HG02973 (cell line): ENCODE measurements around the gene CEP120.
"Not testable (repeated sequence)": the region's sequence is repeated elsewhere in the genome, so short reads cannot be mapped to it uniquely, and the experiment has no call there.

Experiments
- ATAC-seq: cut with Tn5 transposase; IDR thresholded peaks from one replicate; pipeline ENCODE4 v1.9.1; 2021; ENCODE audit warnings: moderate library complexity; ENCODE audit not compliant: unreplicated experiment

CEP120 gene

GRCh38 chr5:123391009-123391408 is 32.2 kb downstream of the CEP120 start:
- no peak for ATAC-seq

DNA sequence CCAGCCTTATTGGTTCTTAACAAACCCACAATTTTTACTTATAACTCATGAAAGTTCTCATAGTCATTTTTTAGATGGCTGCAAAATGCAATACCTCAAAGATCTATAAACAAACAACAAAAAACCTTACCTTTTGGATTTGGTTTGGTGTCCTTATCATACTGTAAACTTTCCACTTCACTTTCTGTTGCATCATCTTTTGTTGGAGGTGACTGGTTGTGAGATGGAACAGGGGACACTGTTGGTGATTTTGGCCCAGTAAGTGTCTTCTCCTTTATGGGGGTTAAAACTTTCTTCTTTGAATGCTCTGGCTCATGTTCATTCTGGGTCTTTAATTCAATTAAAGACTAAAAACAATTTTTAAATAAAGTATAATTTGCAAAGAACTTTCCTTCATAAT is 33.4 kb downstream of the CEP120 start:
- ATAC-seq: no peak

GRCh38 chr5:123387313-123387712 is 35.9 kb downstream of the CEP120 start:
- no peak for ATAC-seq

DNA sequence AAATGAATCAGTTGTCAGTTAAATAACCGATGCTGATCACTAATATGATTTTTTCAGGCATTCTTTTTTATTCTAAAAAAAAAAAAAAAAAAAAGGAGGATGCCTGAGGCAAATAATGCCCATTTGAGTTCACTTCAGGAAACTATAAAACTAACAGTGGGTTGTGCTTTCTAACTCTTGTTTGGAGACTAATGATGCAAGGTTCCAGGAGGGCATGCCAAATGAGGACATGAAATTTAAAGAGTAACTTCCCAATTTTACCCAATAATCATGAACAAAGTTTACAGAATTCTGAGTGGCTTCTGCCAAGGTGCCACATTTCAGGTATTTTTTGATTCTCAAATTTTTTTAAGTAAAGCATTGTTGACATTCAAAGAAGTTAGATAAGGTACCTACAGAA is 41.0 kb downstream of the CEP120 start:
- no peak for ATAC-seq

DNA sequence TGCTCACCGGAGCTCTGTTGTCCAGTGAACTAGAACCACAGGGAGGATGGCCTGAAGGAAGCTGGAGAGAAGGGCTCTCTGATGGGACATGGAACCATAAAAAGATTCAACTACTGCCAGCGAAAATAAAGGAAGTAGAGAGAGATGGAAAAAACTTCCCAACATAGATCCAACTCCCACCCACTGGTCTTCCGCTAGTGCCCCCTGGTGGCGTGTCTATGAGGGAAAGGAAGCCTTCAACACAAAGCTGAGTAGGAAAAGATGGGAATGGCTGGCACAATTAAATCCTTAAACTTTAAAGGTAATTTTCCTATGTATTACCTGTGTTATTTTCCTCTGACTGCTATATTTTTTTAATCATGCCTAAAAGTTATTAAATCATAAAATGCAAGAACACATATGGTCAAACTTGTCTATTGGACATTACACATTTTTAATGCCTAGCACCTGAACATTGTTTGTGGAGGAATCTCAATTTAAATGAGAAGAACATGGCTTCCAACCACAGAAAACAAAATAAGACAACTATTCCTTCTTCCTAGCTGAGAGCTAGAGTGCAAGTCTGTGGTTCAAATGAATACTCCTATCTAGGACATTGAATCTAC is 51.5 kb downstream of the CEP120 start:
- ATAC-seq: no peak

DNA sequence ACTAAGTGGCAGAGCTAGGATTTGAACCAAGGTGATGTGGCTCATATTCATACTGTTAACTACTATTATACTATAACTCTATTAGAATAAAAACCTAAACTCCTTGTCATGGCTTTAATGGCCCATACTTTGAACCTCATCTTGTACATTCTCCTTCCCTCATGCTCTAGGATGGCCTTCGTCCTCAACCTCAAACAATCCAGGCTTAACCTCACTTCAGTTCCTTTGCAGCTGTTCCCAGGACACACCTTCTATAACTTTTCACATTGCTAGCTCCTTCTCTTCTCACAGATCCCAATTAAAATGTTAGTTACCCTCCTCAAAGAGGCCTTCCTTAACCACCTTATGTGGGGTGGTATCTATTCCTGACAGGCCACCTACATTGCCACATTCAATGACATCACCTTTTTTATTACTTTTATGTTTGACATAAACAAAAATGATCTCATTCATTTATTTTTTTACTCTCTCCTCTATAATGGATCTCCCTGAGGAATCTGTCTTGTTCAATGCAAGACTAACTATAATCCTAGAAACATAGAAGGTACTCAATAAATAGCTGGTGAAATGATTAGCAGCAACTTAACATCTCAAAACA is 53.7 kb downstream of the CEP120 start:
- no peak for ATAC-seq

DNA sequence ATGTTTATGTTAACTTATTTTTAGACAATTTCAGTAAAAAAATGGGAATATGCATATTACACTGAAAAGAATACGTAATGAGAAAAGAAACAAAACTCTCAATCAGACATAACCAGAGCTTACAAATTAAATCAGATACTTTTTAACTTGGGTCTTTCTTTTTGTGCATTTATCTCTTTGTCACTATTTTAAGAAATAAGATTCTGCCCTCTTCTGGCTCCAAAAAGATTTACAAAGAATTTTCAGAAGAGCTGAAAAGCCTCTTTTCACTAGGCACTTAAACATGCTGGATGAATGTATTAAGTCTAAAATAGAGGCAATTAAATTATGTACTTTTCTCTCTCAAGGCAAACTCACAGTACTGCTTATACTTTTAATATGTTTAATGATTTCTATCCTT is 55.5 kb downstream of the CEP120 start:
- no peak for ATAC-seq

DNA sequence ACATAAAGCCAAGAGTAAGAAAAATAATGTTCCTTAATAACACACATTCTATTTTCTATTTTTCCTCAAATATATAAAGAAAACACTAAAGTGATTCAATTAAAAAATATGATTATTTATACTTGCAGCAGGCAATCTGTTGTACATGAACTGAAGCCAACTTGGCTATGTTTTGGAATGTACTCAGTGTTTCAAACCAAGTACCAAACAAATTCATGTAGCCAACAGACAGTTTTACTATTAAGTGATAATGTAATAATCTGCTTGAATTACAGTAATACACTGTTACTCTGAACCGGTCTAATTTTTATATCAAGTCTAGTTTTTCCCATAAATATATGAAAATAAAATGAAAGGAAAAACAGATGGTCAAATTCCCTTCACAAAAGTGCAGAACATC is 58.0 kb downstream of the CEP120 start:
- ATAC-seq: no peak

DNA sequence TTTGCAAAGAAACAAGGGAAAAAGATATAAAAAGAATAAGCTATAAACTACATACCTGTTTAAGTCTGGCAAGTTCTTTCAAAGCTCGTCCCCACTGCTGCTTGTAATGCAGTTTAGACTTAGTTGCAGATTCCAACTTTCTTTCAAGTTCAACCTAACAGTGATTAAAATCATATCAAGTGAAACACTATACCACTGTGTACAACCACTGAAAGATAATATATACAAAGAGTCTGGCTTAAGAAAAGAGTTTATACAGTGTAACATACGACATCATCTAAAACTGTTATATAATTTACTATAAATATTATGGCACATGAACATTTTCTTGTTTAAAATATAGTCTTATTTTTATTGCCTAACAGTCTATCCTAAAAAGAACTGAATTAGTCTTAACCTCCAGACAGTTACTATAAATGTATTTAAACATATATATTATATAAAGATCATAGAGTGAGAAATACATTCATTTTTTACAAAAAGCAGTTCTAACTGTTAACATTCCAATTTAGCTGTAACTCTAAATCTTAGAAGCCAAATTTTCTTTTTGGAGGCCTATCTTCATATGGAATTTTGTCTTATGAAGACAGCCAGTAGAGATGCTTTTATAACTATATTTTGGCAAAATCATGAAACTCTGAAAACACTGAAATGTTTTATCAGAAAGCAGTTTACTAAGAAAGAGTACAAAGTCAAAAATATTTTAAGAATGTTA is 58.6 kb downstream of the CEP120 start:
- no peak for ATAC-seq

DNA sequence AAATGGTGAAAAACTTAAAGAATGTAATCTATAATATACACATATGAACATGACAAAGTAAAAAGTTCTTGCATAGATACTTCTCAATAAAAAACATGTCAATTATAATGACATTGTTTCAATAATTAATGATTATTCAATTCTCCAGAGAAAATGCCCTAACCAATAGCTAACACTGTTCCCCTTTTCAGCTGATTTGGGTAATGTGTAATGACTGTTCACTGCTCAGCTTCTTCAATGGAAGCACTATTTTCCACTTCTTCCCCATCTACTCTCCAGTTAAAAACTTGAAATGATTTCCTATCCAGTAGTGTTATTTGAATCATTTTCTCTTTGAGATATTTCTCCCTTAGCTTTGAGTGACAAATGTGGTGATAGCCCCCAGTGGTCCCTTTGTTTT is 62.3 kb downstream of the CEP120 start:
- ATAC-seq: no peak

DNA sequence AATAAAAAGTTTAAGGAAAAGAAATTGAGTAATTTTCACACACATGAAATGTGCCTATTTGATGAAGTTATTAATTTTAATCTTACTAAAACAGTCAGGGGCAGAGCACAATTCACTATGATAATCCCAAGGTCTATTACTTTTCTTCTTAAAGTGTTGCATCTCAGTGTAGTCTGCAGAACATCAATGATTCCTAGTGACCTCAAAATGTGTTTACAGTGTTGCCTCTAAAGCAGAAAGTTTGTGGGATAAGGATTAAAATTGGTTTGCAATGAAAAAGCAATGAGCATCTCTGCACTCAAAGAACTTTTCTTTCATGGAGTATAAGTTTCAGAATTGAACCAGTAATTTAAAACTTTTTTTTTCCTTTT is 63.0 kb downstream of the CEP120 start:
- ATAC-seq: no peak

DNA sequence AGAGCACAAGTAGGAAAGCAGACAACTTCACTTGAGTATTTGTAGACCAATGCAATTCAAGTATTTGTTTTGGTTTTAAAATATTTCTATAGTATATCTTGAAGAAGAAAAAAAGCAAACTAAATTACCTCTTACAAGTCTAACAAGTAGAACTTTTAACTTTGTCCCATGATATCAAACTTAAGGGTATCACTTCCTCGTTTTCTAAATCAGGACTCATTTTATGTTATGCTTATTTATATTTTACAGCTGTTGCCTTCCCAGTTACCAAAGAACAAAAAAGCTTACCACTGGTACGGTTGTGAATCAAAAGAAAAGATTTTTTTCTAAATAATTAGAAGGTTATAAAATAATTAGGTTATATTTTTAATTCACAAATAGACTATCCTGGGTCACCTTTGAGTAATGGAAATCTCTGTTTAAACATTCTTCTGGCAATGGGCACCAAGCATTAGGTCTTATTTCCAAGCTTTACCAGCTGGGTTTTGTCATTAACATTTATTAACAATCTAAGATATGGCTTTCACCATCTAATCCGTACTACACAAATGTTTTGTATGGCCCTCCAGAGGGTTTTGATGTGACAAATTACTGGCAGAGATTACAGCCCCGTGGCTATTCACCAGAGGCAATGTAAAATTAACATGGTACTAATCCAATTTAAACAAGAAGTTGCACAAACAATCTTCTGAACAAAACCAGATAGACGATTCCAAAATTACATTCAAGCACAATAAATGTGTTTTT is 63.6 kb downstream of the CEP120 start:
- ATAC-seq: no peak

GRCh38 chr5:123358751-123359150 is 64.5 kb downstream of the CEP120 start:
- ATAC-seq: no peak

DNA sequence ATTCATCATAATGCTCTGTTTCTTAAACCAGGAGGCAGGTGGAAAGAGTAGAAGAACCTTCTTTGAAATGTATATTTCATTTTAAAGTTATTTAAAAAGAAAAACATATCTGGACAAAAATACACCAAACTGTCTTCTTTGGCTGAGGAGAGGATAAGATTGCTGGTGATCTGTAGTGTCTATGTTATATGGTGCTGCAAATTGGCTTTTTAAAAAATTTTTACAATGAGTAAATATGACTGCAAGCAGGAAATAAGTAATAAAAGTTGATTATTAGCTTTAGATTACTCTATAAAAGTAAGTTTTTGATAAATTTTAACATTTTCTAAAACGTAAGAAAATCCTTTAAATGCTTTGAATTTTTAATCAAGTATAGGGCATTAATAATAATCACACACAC is 64.9 kb downstream of the CEP120 start:
- ATAC-seq: no peak

DNA sequence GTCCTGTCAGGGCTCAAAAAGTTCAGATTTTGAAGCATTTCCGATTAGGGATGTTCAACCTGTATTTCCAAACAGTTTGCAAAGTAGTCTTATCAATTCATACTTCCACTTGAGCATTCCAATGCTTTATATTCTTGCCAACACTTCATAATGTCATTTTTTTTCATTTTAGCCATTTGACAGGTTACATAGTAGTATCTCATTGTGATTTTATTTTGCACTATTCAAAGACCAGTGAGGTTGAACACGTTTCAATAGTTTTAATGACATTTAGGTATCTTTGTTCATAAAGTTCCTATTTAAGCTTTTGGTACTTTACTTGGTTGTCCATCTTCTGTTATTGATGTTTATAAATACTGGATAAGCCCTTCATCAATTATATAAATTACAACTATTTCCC is 71.4 kb downstream of the CEP120 start:
- ATAC-seq: no peak

DNA sequence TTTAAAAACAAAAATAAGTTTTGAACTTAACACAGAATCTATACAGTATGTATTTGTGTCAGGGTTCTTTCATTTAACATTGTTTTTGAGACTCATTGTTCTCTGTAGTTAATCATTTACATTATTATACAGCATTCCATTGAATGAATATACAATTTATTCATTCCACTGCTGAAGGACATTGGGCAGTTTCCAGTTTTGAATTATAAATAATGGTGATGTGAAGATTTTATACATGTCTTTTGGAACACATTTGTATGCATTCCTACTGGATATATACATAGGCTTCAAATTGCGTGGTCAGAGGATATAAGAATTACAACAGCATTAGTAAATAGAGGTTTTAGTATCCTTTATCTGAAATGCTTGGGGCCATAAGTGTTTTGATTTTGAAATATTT is 72.0 kb downstream of the CEP120 start:
- no peak for ATAC-seq

DNA sequence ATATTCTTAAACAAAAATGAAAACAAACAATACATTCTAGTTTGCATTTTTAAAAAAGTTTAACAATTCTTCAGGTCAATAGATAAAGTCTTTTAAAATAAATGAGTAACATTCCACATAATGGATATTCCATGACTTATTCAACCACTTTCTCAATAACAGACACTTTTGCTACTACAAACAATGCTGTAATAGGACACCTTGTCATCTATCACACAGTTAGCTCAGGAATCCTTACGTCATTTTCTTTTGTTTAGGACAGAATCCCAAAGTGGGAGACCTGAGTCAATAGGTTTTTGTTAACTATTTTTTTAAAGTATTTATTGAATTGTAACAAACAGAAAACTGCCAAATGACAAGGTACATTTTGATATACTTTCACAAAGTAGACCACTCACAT is 72.5 kb downstream of the CEP120 start:
- no peak for ATAC-seq

- ATAC-seq: no peak
Measured at GRCh38 chr5:123344816-123345426, 78.3 kb downstream of the CEP120 start.

GRCh38 chr5:123340928-123341327 is 82.3 kb downstream of the CEP120 start:
- no peak for ATAC-seq

- not testable (repeated sequence) for ATAC-seq
Measured at GRCh38 chr5:123308377-123308776, 114.8 kb downstream of the CEP120 start.

- ATAC-seq: no peak
Measured at GRCh38 chr5:123305751-123306150, 117.5 kb downstream of the CEP120 start.
